Left lung (tissue), 10 donors: ENCODE results near the gene RTP1. TPM values are rescaled to one million over a fixed set of nuclear protein-coding genes. Genes with fewer than 3 reads are reported as not detected.

Source experiments
- ATAC-seq: fragments of 200-7000 bp; cut with Tn5 transposase; one replicate; pipeline ENCODE4 v1.9.1; 2020; ENCODE audit warnings: moderate library complexity
- DNase-seq, 4 donors: peaks; one replicate each; pipeline ENCODE4 v3.0.0-alpha.2; 2013 to 2020
- H3K27ac ChIP-seq, 2 donors: fragments of 200-600 bp; sonication (generic) in 1 of 2; one replicate each; pipeline versions ENCODE4 v1.5.0 to v1.8.0; 2020 to 2021
- H3K27me3 ChIP-seq, 2 donors: fragments of 200-600 bp; sonication (generic) in 1 of 2; one replicate each; pipeline versions ENCODE4 v1.5.0 to v1.8.0; 2020 to 2021
- H3K36me3 ChIP-seq, 2 donors: fragments of 200-600 bp; sonication (generic) in 1 of 2; one replicate each; pipeline versions ENCODE4 v1.5.0 to v1.8.0; 2020 to 2021
- H3K4me1 ChIP-seq, 2 donors: fragments of 200-600 bp; one replicate each; pipeline ENCODE4 v1.8.0; 2021
- H3K4me3 ChIP-seq, 2 donors: fragments of 200-600 bp; sonication (generic) in 1 of 2; one replicate each; pipeline versions ENCODE4 v1.5.0 to v1.8.0; 2020 to 2021; ENCODE audit warnings: mild to moderate bottlenecking in 1 of 2
- H3K9me3 ChIP-seq, 2 donors: fragments of 200-600 bp; sonication (generic) in 1 of 2; one replicate each; pipeline versions ENCODE4 v1.5.0 to v1.8.0; 2020 to 2021
- CTCF ChIP-seq, 2 donors: fragments of 200-600 bp; sonication (generic) in 1 of 2; IDR thresholded peaks; one replicate each; pipeline versions ENCODE4 v1.5.0 to v1.8.0; 2021; ENCODE audit warnings: antibody characterized with exemption in 2 of 2
- intact Hi-C, 2 donors: fragments of 100-400 bp; cut with DNase I; formaldehyde crosslinking; loops; one replicate each; pipeline versions ENCODE4 v1.11.2 to v1.14.2; 2022
- polyA plus RNA-seq, 6 donors: library from polyadenylated mRNA; unstranded; fragments of 120-200 nt; gene quantifications; one replicate each; pipeline ENCODE4 v1.2.1, GENCODE V29; 2013; ENCODE audit not compliant: insufficient read length in 6 of 6
- total RNA-seq, 2 donors: library from RNA; stranded (reverse); fragmentation: NEBNext Ultra II Directional; extraction: Animal tissue kit (Norgen Biotek cat#: 25700); gene quantifications; one replicate each; pipeline ENCODE4 v1.2.1, GENCODE V29; 2021
- donor health status: DM: no; HTN: yes; CAD: no.
- donor health status: DM: no; HTN: no; CAD: no.

Gene RTP1
- total and polyA plus RNA-seq, 8 donors = not detected

- ATAC-seq (no peak), DNase-seq (no peak)
- Histone ChIP-seq H3K36me3 (no peaks in the 10 kb centered on the region), H3K9me3 (no peaks in the 10 kb centered on the region), H3K27me3 (no peaks in the 10 kb centered on the region), H3K4me3 (no peak overlapping the region), H3K27ac (no peak overlapping the region), H3K4me1 (no peaks in the 10 kb centered on the region)
- intact Hi-C loops = no loop called here
- no peak for TF ChIP-seq CTCF (IDR thresholded peaks at IDR 0.05)
These were observed 45.6 kb downstream of the RTP1 start for GRCh38 chr3:187242900-187243299.

DNA sequence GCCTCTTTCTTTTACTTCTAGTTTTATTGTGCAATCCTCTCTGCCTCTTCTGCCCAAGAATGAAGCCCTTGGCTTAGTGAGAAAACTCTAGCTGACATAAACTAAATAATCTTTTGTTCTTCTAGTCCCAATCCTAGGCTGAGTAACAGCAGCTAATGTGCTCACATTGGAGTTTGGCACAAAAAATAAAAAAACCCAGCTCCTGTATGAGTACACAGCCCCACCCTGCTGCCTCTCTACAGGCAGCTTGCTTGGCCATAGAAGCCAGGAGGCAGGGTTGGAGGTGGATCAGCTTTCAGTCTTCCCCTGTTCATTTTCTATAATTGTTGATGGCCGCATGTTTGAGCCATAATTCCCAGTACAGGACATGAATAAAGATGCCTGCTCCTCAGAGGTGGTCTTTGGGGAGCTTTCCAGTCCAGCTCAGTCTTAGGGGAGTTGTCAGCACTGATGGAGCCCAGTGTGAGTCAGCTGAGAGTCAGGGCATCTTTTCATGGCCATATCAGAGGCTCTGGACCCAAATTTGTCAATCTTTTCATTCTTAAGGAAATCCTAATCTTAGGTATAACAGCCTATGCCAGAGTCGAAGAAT, 46.7 kb downstream of the RTP1 start:
- Histone ChIP-seq H3K4me1 (no peaks in the 10 kb centered on the region), H3K27ac (no peak overlapping the region), H3K9me3 (no peaks in the 10 kb centered on the region), H3K4me3 (no peak overlapping the region), H3K36me3 (no peaks in the 10 kb centered on the region), H3K27me3 (no peaks in the 10 kb centered on the region)
- no peak for TF ChIP-seq CTCF (IDR thresholded peaks at IDR 0.05)
- DNase-seq (no peak), ATAC-seq (peak; percentile 15)
- intact Hi-C loops = no loop called here

GRCh38 chr3:187247398-187247797, 50.1 kb downstream of the RTP1 start:
- Histone ChIP-seq H3K4me3 (no peak overlapping the region), H3K36me3 (no peaks in the 10 kb centered on the region), H3K4me1 (no peaks in the 10 kb centered on the region), H3K27ac (no peak overlapping the region), H3K27me3 (no peaks in the 10 kb centered on the region), H3K9me3 (no peaks in the 10 kb centered on the region)
- DNase-seq = no peak
- intact Hi-C loops = no loop called here
- no peak for ATAC-seq
- TF ChIP-seq CTCF (IDR thresholded peaks at IDR 0.05) = no peak

Other genes with a start within 250 kb of the RTP1 start
- gene RPL39L, start 58.0 kb upstream of the RTP1 start, total RNA-seq = 1 to 10 TPM; 7.4 to 8.2 TPM
- gene RPL39L, start 58.0 kb upstream of the RTP1 start, polyA plus RNA-seq = 10 to 100 TPM; 12.8 to 19.9 (median 15.2) TPM
- 1 to 10 TPM in 1 of 2 donors, under 1 TPM in 1; 0.42 to 4.5 TPM for gene MASP1, start 94.3 kb downstream of the RTP1 start, total RNA-seq
- gene MASP1, start 94.3 kb downstream of the RTP1 start, polyA plus RNA-seq = 1 to 10 TPM; 3.2 to 8.0 (median 6.2) TPM
- 1 to 10 TPM; 3.2 to 5.1 TPM for gene RTP4, start 170.9 kb downstream of the RTP1 start, total RNA-seq
- gene RTP4, start 170.9 kb downstream of the RTP1 start, polyA plus RNA-seq = under 1 TPM; 0.38 to 0.79 (median 0.63) TPM